Neural cell (in vitro differentiated cells): ENCODE measurements around the gene LRRC15. TPM values are rescaled to one million over a fixed set of nuclear protein-coding genes. Genes with fewer than 3 reads are reported as not detected.

ENCODE experiments used
- H2AFZ ChIP-seq: fragments of 200-600, 300-800 bp; sonication (generic), shearing (Covaris generic); 2 replicates; pipeline ENCODE4 v1.6.0; 2014; ENCODE audit warnings: low read depth, mild to moderate bottlenecking, antibody characterized with exemption, low read length, moderate library complexity
- H3F3A ChIP-seq: fragments of 200-600 bp; shearing (Covaris generic); 2 replicates; pipeline ENCODE4 v1.6.1; 2016; ENCODE audit warnings: mild to moderate bottlenecking, moderate library complexity, mixed read lengths, antibody characterized with exemption, low read length; ENCODE audit not compliant: insufficient read depth, poor library complexity, severe bottlenecking
- H3K27ac ChIP-seq: fragments of 200-600, 300-800 bp; sonication (generic), shearing (Covaris generic); 2 replicates; pipeline ENCODE4 v1.5.1; 2014; ENCODE audit warnings: mild to moderate bottlenecking, low read length, moderate library complexity
- H3K27me3 ChIP-seq: fragments of 300-800, 200-600 bp; sonication (generic), shearing (Covaris generic); 2 replicates; pipeline ENCODE4 v1.6.0; 2014; ENCODE audit warnings: mild to moderate bottlenecking, low read depth, low read length, moderate library complexity; ENCODE audit not compliant: insufficient read depth
- H3K36me3 ChIP-seq: fragments of 300-800, 200-600 bp; sonication (generic), shearing (Covaris generic); 2 replicates; pipeline ENCODE4 v1.5.1; 2014; ENCODE audit warnings: mild to moderate bottlenecking, antibody characterized with exemption, low read length, moderate library complexity; ENCODE audit not compliant: insufficient read depth
- H3K4me2 ChIP-seq: fragments of 300-800, 200-600 bp; sonication (generic), shearing (Covaris generic); 2 replicates; pipeline ENCODE4 v1.6.0; 2014; ENCODE audit warnings: mild to moderate bottlenecking, low read length
- H3K4me3 ChIP-seq: fragments of 300-800, 200-600 bp; sonication (generic), shearing (Covaris generic); 2 replicates; pipeline ENCODE4 v1.5.1; 2014; ENCODE audit warnings: mild to moderate bottlenecking, low read length, moderate library complexity
- H3K79me2 ChIP-seq: fragments of 200-600 bp; shearing (Covaris generic); replicated peaks from 2 replicates; pipeline ENCODE4 v1.6.0; 2014; ENCODE audit warnings: mild to moderate bottlenecking, low read length, moderate library complexity; ENCODE audit not compliant: insufficient read depth
- H3K9ac ChIP-seq: fragments of 300-800, 200-600 bp; sonication (generic), shearing (Covaris generic); 2 replicates; pipeline ENCODE4 v1.6.1; 2016; ENCODE audit warnings: mild to moderate bottlenecking, low read length, mixed read lengths
- H3K9me2 ChIP-seq: fragments of 200-600 bp; shearing (Covaris generic); 2 replicates; pipeline ENCODE4 v1.6.1; 2016; ENCODE audit warnings: mild to moderate bottlenecking, low read length, mixed read lengths; ENCODE audit not compliant: insufficient read depth
- H3K9me3 ChIP-seq: fragments of 200-600, 300-800 bp; sonication (generic), shearing (Covaris generic); 2 replicates; pipeline ENCODE4 v1.6.1; 2016; ENCODE audit warnings: mild to moderate bottlenecking, mixed run types, low read length, moderate library complexity, mixed read lengths
- H4K20me1 ChIP-seq: fragments of 200-600 bp; shearing (Covaris generic); 2 replicates; pipeline ENCODE4 v1.6.1; 2016; ENCODE audit warnings: mild to moderate bottlenecking, mixed run types; ENCODE audit not compliant: insufficient read depth
- CTCF ChIP-seq: fragments of 450-650 bp; IDR thresholded peaks from 2 replicates; pipeline ENCODE4 v1.5.1; 2014; ENCODE audit warnings: antibody characterized with exemption, mild to moderate bottlenecking, moderate library complexity; ENCODE audit not compliant: poor library complexity, severe bottlenecking
- EP300 ChIP-seq: fragments of 450-650 bp; conservative IDR thresholded peaks from 2 replicates; pipeline ENCODE4 v1.6.1; 2014; ENCODE audit warnings: antibody characterized with exemption, mild to moderate bottlenecking, moderate library complexity; ENCODE audit not compliant: poor library complexity, severe bottlenecking
- EZH2 ChIP-seq: fragments of 200-600, 300-800 bp; shearing (Covaris generic), sonication (generic); IDR thresholded peaks from 2 replicates; pipeline ENCODE4 v1.6.1; 2014; ENCODE audit warnings: antibody characterized with exemption, low read length, borderline replicate concordance, mild to moderate bottlenecking; ENCODE audit not compliant: insufficient read depth, poor library complexity, severe bottlenecking
- MXI1 ChIP-seq: fragments of 450-650 bp; conservative IDR thresholded peaks from 2 replicates; pipeline ENCODE4 v1.6.1; 2014; ENCODE audit warnings: antibody characterized with exemption, mild to moderate bottlenecking; ENCODE audit not compliant: poor library complexity, severe bottlenecking
- POLR2AphosphoS5 ChIP-seq: IDR thresholded peaks from 2 replicates; pipeline ENCODE4 v1.6.1; 2012
- RAD21 ChIP-seq: fragments of 450-650 bp; conservative IDR thresholded peaks from 2 replicates; pipeline ENCODE4 v1.6.1; 2014; ENCODE audit warnings: antibody characterized with exemption, mild to moderate bottlenecking, moderate library complexity
- SMC3 ChIP-seq: fragments of 450-650 bp; conservative IDR thresholded peaks from 2 replicates; pipeline ENCODE4 v1.6.1; 2014; ENCODE audit warnings: antibody characterized with exemption, mild to moderate bottlenecking, moderate library complexity; ENCODE audit not compliant: poor library complexity
- TAF1 ChIP-seq: IDR thresholded peaks from 2 replicates; pipeline ENCODE4 v1.6.1; 2012; ENCODE audit warnings: low read depth
- polyA plus RNA-seq: library from polyadenylated mRNA; depleted of rRNA; stranded (reverse); fragments of >200 nt; gene quantifications from 2 replicates; pipeline ENCODE4 v1.2.3, GENCODE V29; 2014
- TF ChIP-seq, protein P1 (sequence below): IDR thresholded peaks from 2 replicates; pipeline ENCODE4 v1.6.1; 2012; ENCODE audit warnings: borderline replicate concordance

LRRC15 gene
- polyA plus RNA-seq, 1 donor from 2014 or later = not detected

- no peak overlapping the region for H3K27ac ChIP-seq
- no peaks in the 10 kb centered on the region for H3K9me2 ChIP-seq
- H3K36me3 ChIP-seq = no peaks in the 10 kb centered on the region
- H3K4me2 ChIP-seq = no peak overlapping the region
- H3K9ac ChIP-seq = no peak overlapping the region
- TF ChIP-seq RAD21 = no peak
- TF ChIP-seq CTCF = no peak
- no peak for TF ChIP-seq MXI1
- no peak for TF ChIP-seq POLR2AphosphoS5
- no peak for TF ChIP-seq EP300
- no peak for TF ChIP-seq SMC3
- no peak for TF ChIP-seq TAF1
- TF ChIP-seq, protein P1, sequence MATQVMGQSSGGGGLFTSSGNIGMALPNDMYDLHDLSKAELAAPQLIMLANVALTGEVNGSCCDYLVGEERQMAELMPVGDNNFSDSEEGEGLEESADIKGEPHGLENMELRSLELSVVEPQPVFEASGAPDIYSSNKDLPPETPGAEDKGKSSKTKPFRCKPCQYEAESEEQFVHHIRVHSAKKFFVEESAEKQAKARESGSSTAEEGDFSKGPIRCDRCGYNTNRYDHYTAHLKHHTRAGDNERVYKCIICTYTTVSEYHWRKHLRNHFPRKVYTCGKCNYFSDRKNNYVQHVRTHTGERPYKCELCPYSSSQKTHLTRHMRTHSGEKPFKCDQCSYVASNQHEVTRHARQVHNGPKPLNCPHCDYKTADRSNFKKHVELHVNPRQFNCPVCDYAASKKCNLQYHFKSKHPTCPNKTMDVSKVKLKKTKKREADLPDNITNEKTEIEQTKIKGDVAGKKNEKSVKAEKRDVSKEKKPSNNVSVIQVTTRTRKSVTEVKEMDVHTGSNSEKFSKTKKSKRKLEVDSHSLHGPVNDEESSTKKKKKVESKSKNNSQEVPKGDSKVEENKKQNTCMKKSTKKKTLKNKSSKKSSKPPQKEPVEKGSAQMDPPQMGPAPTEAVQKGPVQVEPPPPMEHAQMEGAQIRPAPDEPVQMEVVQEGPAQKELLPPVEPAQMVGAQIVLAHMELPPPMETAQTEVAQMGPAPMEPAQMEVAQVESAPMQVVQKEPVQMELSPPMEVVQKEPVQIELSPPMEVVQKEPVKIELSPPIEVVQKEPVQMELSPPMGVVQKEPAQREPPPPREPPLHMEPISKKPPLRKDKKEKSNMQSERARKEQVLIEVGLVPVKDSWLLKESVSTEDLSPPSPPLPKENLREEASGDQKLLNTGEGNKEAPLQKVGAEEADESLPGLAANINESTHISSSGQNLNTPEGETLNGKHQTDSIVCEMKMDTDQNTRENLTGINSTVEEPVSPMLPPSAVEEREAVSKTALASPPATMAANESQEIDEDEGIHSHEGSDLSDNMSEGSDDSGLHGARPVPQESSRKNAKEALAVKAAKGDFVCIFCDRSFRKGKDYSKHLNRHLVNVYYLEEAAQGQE = no peak
- TF ChIP-seq EZH2 = no peak
- no peaks in the 10 kb centered on the region for H3F3A ChIP-seq
- no peaks in the 10 kb centered on the region for H3K27me3 ChIP-seq
- H2AFZ ChIP-seq = no peak overlapping the region
- no peak overlapping the region for H3K4me3 ChIP-seq
- H3K79me2 ChIP-seq = no peaks in the 10 kb centered on the region
- H3K9me3 ChIP-seq = peaks cover 13% of the 10 kb centered on the region
- H4K20me1 ChIP-seq = no peaks in the 10 kb centered on the region
Observed at GRCh38 chr3:194387276-194387675, 17.7 kb upstream of the LRRC15 start.

- Histone ChIP-seq H4K20me1 (no peaks in the 10 kb centered on the region), H3K4me2 (no peak overlapping the region), H3K36me3 (no peaks in the 10 kb centered on the region), H3K79me2 (no peaks in the 10 kb centered on the region), H3K27ac (no peak overlapping the region), H3K9me2 (no peaks in the 10 kb centered on the region), H2AFZ (no peak overlapping the region), H3K9ac (no peak overlapping the region), H3F3A (no peaks in the 10 kb centered on the region), H3K4me3 (no peak overlapping the region), H3K9me3 (peaks cover 13% of the 10 kb centered on the region), H3K27me3 (no peaks in the 10 kb centered on the region)
- no peak for TF ChIP-seq POLR2AphosphoS5
- TF ChIP-seq RAD21 = no peak
Observed at GRCh38 chr3:194386648-194387047, 17.1 kb upstream of the LRRC15 start.

DNA sequence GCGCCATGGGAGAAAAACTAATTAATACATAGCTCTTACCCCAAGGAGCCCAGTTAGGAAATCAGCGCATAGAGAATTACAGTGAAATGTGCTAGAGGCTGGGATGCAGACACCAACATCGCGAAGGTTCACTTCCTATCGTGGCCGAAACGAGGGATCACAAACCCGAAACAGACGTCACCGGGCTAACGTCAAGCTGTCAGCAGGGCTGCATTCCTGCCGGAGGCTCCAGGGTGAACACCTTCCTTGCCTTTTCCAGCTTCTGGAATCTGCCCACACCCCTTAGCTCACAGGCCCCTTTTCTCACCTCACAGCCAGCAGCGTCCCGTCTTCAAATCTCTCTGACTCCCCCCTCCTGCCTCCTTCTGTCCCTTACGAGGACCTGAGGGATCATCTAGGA, 16.5 kb upstream of the LRRC15 start:
- H2AFZ ChIP-seq = no peak overlapping the region

More for the DNA sequence above, 16.5 kb upstream of the LRRC15 start:
- Histone ChIP-seq H3K36me3 (no peaks in the 10 kb centered on the region), H3K9me3 (peaks cover 10% of the 10 kb centered on the region), H3K9ac (no peak overlapping the region), H3K9me2 (no peaks in the 10 kb centered on the region), H3F3A (no peaks in the 10 kb centered on the region), H3K27me3 (no peaks in the 10 kb centered on the region), H3K4me2 (no peak overlapping the region), H3K27ac (no peak overlapping the region), H3K79me2 (no peaks in the 10 kb centered on the region), H4K20me1 (no peaks in the 10 kb centered on the region), H3K4me3 (no peak overlapping the region)
- no peak for TF ChIP-seq EZH2
- no peak for TF ChIP-seq POLR2AphosphoS5
- no peak for TF ChIP-seq MXI1
- TF ChIP-seq EP300 = no peak
- TF ChIP-seq RAD21 = no peak
- no peak for TF ChIP-seq TAF1
